ENCODE results near the gene NOLC1. TPM values are rescaled to one million over a fixed set of nuclear protein-coding genes. Genes with fewer than 3 reads are reported as not detected.

NOLC1 gene
- polyA plus RNA-seq, 2 of the 4 experiments (the other 2 are of a cell fraction), result 129 to 188 TPM

- Histone ChIP-seq H3K4me1 (peaks cover 70% of the 10 kb centered on the region), H3K4me2 (peak overlapping the region; percentile 97), H3K27ac (peak overlapping the region; percentile 85 to 98), H3K9me3 (no peaks in the 10 kb centered on the region), H3K4me3 (no peak overlapping the region)
- WGBS (ENCODE audit: missing lambda C conversion rate), result 37% methylated on average over 12 of the region's 12 CpGs
- CTCF ChIA-PET, result interaction anchor here (0.9 to 8.7 kb wide), 7 partner anchors 10 to 282 kb away, joined by 3 to 55 read pairs (median 5); no protein-coding TSS in a partner anchor
- DNase-seq (ENCODE audit: low read depth in 1 of 2, low spot score in 1 of 2) (peak in 1 of 2 experiments; percentile 53), FAIRE-seq (no peak), ATAC-seq (peak; percentile 1; a peak in 2 of 6 replicates)
- no peak for TF ChIP-seq CTCF (IDR thresholded peaks at IDR 0.05)
- peak; percentile 35; the same call in 1 of the 2 replicates for TF ChIP-seq MAX (IDR thresholded peaks at IDR 0.05)
- TF ChIP-seq TP53 (CRISPR knock-in tag; IDR thresholded peaks at IDR 0.05), result no peak
- POLR2A ChIA-PET, result no interaction called here
Measured at GRCh38 chr10:102117391-102118159, 34.6 kb upstream of the NOLC1 start.

- DNase-seq (ENCODE audit: low read depth in 1 of 2, low spot score in 1 of 2) (no peak), FAIRE-seq (no peak), ATAC-seq (no peak; a peak in 1 of 6 replicates)
- Histone ChIP-seq H3K27ac (peak overlapping the region; percentile 85 to 98), H3K9me3 (no peaks in the 10 kb centered on the region), H3K4me3 (peak overlapping the region; percentile 97), H3K4me1 (peaks cover 57% of the 10 kb centered on the region), H3K4me2 (peak overlapping the region; percentile 97)
- POLR2A ChIA-PET, result interaction anchor here (0.9 to 1.0 kb wide), 2 partner anchors 9 to 33 kb away, joined by 3 to 4 read pairs; partner anchors contain the start of gene NOLC1
- TF ChIP-seq HDAC2 (IDR thresholded peaks at IDR 0.05), result no peak
- TF ChIP-seq SREBF2 (IDR thresholded peaks at IDR 0.05), result no peak
- TF ChIP-seq MAFK (IDR thresholded peaks at IDR 0.05; ENCODE audit: partially characterized antibody), result no peak
- no peak for TF ChIP-seq POLR2A (IDR thresholded peaks at IDR 0.05; ENCODE audit: low read length)
- TF ChIP-seq MYC (IDR thresholded peaks at IDR 0.05; ENCODE audit: borderline replicate concordance, low read length), result no peak
- TF ChIP-seq CBX8 (IDR thresholded peaks at IDR 0.05), result no peak
- no peak for TF ChIP-seq JUN (IDR thresholded peaks at IDR 0.05)
- TF ChIP-seq HEYL (CRISPR knock-in tag; IDR thresholded peaks at IDR 0.05), result no peak
- TF ChIP-seq CHD2 (IDR thresholded peaks at IDR 0.05; ENCODE audit: low read length, partially characterized antibody), result no peak
- no peak for TF ChIP-seq RFX5 (IDR thresholded peaks at IDR 0.05)
- no peak for TF ChIP-seq CTCF (IDR thresholded peaks at IDR 0.05)
- no peak for TF ChIP-seq NR3C1 (IDR thresholded peaks at IDR 0.05)
- TF ChIP-seq CEBPB (IDR thresholded peaks at IDR 0.05), result no peak
- TF ChIP-seq FOSB (CRISPR knock-in tag; IDR thresholded peaks at IDR 0.05), result no peak
- no peak for TF ChIP-seq SMC3 (IDR thresholded peaks at IDR 0.05)
- no peak for TF ChIP-seq MAZ (IDR thresholded peaks at IDR 0.05; ENCODE audit: borderline replicate concordance, low read depth, low read length)
- no peak for TF ChIP-seq EP300 (IDR thresholded peaks at IDR 0.05)
- no peak for TF ChIP-seq PBX3 (IDR thresholded peaks at IDR 0.05)
- WGBS (ENCODE audit: missing lambda C conversion rate), result 38% methylated on average over 6 of the region's 6 CpGs
- CTCF ChIA-PET, result interaction anchor here (0.6 to 3.5 kb wide), 5 partner anchors 9 to 51 kb away, joined by 4 to 15 read pairs (median 7); partner anchors contain the start of gene PPRC1
Measured at GRCh38 chr10:102118867-102119266, 33.3 kb upstream of the NOLC1 start.
